G401 (cell line): ENCODE data around the gene HMGB1. TPM values are rescaled to one million over a fixed set of nuclear protein-coding genes. Genes with fewer than 3 reads are reported as not detected.

Experiments
- DNase-seq: peaks from one replicate; pipeline ENCODE4 v3.0.0-alpha.2; 2015; ENCODE audit warnings: low spot score
- in situ Hi-C: cut with HindIII; loops from 2 replicates; pipeline ENCODE4 v1.10.0; 2016; ENCODE audit warnings: low sequenced_read_pairs, mixed read lengths
- total RNA-seq: library from RNA; depleted of rRNA; stranded (reverse); fragments of >200 nt; shearing (Covaris generic); gene quantifications from 2 replicates; pipeline ENCODE4 v1.2.3, GENCODE V29; 2014; rRNA removed

The HMGB1 gene
- total RNA-seq, 1 experiment from 2014 or later: 894 TPM

DNA sequence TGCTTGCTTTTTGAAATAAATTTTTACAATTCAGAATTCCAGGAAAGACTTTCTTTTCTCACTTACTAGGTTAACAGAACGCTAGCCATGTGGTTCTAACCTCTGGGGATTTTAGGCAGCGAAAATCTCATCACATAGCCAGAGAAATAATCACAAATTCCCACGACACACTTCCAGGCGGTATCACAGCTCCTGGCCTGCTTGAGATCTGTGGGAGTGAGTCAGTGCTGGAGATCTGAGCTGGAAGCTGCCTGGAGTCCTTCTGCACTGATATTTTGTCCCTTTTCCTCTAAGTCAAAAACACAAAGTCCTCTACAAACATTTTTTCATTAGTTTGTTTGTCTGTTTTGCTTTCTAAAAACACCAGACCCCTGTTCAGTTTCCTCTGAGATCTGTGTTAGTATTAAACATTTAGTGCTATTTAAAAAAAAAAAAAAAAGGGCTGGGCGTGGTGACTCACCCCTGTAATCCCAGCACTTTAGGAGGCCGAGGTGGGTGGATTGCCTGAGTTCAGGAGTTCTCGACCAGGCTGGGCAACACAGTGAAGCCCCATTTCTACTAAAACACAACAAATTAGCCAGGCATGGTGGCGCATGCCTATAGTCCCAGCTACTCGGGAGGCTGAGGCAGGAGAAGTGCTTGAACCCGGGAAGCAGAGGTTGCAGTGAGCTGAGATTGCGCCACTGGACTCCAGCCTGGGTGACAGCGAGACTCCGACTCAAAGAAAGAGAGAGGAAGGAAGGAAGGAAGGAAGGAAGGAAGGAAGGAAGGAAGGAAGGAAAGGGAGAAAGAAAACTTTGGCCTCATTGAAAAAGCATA, 55.6 kb downstream of the HMGB1 start:
- in situ Hi-C loops: no loop called here
- peak; percentile 19 for DNase-seq

DNA sequence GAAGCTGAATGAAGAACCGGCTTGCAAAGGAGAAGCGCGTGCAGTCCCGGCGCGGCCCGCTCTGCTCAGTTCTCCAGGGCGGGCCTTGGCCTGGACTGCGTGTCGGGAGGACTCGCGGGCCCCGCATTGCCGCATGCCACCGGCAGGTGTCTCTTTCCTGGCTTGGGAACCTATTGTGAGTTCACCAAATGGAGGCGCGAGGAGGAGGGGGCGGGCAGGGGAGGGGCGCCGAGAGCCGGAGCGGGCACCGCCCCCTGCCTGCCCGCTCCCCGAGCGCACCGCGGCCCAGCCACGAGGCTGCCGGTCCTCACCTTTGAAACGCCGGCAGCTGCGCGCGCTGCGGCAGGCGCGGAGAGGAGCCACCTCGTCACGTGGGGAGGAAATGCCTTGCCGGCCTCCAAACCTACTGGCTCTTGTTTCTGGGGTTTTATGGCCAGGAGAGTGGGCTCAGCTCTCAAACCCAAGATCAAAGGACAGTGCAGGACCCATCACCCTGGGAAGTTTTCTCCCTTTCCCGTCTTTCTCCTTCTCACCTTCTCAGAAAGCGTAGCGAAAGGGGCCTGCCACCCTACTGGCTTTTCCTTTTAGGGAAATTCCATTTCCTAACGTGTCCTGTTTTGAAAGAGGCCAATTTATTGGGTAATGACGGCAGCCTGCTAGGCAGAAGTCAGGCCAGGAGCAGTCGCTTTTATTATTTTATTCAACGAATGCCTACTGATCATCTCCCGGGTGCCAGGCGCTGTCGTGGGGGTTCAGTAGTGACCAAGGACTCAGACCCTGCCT, 57.2 kb downstream of the HMGB1 start:
- DNase-seq: peak; percentile 92
- in situ Hi-C loops: no loop called here

DNA sequence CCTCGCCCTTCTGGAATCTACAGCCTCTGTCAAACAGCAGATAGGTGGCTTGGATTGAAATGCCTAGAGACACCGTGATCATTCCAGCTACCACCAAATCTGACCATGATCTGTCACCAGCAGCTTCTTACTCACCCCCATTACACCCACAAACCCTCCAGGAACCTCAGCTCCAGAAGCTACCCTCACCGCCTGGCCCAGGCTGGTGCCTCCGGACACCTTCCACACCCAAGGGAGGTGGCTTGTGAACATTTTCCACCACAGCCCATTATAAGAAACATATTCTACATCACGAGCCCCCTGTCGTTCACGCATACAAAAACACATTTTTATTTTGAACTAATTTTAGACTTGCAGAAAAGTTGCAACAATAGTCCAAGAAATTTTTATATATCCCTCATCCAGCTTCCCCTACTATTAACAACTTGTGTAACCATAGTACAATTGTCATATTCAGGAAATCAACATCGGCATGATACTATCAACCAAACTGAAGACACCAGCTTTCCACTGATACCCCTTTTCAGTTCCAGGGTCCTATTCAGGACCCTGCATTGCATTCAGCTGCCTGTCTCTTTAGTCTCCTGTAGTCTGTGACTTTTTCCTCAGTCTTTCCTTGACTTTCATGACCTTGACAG, 58.8 kb downstream of the HMGB1 start:
- DNase-seq: no peak
- in situ Hi-C loops: no loop called here

Other genes starting within 250 kb of the HMGB1 start
- gene KATNAL1, start 158.4 kb downstream of the HMGB1 start, total RNA-seq: 3.0 and 8.5 TPM in 2 replicates
- not detected in 2 replicates for gene UBE2L5, start 43.4 kb downstream of the HMGB1 start, total RNA-seq
- 17.5 and 29.2 TPM in 2 replicates for gene USPL1, start 152.0 kb upstream of the HMGB1 start, total RNA-seq